ENCODE data around the gene PSTPIP1.

PSTPIP1 gene

DNA sequence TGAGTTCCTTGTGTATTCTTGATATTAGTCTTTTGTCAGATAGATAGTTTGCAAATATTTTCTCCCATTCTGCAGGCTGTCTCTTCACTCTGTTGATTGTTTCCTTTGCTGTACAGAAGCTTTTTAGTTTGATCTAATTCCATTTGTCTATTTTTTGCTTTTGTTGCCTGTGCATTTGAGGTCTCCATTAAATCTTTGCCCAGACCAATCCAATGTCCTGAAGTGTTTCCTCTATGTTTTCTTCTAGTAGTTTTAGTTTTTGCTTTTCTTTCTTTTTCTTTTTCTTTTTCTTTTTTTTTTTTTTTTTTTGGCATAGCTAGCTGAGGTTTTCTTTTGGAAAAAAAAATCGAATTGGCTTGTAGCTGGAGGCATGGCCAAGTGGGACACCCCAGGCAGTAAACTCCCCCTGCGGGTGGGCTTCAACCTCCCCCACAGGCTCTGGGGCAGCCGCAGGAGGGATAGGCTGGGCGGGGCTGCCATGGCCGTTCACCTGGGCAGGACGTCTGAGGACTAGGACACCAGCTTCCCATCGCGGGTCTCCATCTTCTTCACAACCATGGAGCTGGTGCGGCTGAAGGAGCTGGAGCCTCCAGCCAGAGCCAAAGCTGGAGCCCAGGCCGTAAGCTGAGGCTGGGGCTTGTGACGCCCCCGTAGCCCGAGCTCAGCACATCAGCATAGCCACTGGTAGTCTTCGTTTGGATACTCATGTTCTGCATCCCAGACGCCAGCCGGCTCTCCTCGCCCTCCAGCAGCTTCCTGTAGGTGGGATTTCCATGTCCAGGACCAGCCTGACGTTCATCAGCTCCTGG, 16.2 kb upstream of the PSTPIP1 start:
- no peak for DNase-seq (ENCODE audit: low read depth)

DNA sequence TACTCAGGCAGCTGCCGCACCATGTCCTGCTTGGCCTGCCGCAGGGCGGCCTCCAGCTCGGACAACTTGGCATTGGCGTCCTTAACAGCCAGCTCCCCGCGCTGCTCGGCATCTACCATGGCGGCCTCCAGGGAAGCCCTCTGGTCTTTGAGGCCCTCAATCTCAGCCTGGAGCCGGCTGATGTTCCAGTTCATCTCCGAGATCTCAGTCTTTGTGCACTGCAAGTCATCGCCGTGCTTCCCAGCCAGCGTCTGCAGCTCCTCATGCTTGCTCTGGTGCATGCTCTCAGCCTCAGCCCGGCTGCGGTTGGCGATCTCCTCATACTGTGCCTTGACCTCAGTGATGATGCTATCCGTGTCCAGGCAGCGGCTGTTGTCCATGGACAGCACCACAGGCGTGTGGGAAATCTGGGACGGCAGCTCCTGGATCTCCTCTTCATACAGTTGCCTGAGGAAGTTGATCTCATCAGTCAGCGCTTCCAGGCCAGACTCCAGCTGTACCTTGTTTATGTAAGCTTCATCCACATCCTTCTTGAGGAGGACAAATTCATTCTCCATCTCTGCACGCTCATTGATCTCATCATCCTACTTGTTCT, 15.5 kb upstream of the PSTPIP1 start:
- no peak for DNase-seq (ENCODE audit: low read depth)

DNA sequence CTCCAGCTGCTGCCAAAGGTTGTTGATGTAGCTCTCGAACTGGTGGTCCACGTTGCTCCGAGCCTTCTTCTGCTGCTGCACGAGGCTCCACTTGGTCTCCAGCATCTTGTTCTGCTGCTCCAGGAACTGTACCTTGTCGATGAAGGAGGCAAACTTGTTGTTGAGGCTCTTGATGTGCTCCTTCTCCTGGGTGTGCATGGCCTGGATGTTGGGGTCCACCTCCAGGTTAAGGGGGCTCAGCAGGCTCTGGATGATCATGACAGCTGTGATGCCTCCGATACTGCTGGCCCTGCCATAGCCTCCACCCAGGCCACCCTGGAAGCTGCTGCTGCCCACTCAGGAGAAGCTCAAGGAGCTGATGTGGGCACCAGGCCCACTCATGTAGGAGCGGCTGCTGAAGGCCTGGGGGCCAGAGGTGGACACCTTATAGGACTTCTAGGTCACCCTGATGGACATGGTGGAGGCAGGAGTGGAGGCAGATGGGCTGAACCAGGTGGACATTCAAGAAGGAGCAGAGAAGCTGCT, 14.9 kb upstream of the PSTPIP1 start:
- no peak for DNase-seq (ENCODE audit: low read depth)

DNA sequence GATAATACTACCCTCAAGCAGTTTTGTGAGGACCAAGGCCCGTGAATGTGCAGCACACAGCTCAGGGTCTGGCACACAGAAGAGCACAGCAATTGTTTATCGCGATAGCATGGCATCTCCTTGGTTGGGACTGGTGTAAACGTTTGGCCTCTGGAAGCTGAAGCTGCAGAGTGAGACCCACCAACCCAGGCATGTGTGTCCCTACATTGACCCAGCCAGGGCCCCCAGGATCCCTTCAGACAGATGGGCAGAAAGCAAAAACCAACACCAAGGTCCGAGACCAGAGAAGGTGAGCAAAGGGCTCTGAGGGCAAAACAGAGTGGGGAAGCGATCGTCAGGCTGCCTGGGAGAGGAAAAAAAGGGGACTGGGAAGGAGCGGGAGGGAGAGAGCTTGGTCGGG, 12.6 kb upstream of the PSTPIP1 start:
- DNase-seq (ENCODE audit: low read depth), result no peak

DNA sequence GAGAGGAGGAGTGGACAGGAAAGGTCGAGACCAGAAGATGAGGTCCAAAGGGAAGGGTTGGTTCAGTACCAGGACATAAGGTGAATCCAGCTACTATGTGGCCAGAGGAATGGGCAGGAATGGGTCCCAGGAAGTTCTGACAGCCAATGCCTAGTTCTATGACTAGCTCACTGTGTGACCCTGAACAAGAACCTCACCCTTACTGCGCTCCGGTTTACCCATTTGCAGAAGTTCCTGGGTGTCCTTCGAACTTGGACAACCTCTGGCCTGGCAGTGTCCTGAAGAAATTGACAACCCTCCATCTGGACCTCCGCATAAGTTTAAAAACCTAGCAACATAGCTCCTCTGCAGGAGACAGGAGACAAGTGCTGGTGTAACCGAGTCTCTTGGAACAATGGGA, 12.2 kb upstream of the PSTPIP1 start:
- DNase-seq (ENCODE audit: low read depth), result no peak

DNA sequence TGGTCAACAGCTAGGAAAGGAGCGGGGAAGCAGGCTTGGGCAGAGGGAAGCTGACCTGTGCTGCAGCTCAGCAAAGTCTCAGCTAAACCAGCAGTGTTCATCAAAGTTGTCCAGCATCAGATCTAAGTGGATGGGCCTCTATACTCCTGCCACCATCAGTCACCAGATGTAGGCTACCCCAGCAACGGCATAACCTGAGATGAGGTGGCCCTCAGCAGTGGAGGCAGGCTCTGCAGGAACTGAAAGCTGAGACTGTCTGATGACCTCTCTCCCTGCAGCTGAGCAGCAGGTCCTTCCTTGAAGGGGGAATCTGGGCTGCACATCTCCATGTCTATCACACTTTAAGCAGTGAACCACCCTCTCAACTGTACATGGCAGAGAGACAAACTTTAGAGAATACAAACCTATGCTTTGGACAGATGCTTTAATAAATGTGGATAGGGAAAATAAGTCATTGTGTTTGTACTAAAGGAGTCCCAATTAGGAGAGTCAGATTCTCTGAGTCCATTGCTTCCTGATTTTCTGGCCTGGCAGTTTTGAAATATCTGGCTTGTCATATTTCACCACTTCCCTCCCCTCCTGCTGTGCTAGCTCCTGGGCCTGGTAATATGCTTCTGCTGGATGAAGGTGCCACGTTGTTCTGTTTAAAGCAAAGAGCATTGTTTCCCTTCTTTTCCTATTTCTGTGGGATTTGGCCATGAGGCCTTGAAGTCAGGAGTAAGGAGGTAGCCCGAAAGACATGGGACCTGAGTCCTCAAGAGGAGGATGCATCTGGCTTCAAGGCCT, 11.1 kb upstream of the PSTPIP1 start:
- DNase-seq (ENCODE audit: low read depth), result no peak

DNA sequence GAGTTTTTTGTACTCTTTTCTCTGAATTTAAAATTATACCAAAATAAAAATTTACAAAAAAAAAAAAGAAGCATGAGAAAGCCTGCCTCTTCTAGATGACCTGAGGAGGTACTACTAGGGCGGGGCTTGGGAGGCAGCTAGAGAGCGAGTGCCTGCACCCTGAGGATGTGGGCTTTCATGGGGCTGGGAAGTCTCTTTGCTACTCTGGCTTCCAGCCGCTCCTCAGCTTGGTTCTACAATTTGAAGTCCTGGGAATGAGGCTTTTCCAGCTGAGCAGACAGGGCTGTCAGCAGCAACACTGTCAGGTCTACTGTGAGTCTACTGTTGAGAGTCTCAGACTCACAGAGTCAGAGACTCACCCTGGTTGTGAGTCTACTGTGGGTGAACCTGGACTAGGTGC, 8.2 kb upstream of the PSTPIP1 start:
- no peak for DNase-seq (ENCODE audit: low read depth)

DNA sequence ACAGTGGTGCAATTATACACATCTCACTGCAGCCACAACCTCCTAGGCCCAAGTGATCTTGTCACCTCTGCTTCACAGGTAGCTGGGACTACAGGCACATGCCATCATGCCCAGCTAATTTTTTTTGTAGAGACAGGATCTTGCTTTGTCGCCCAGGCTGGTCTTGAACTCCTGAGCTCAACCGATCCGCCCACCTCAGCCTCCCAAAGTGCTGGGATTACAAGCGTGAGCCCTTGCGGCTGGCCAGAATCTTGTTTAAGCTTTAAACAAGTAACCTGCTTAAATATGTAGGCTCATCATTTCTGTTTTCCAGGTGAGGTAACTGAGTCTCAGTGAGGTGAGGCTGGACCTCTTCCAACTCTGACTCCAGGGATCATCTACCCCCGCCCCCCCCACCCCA, 7.7 kb upstream of the PSTPIP1 start:
- no peak for DNase-seq (ENCODE audit: low read depth)

DNA sequence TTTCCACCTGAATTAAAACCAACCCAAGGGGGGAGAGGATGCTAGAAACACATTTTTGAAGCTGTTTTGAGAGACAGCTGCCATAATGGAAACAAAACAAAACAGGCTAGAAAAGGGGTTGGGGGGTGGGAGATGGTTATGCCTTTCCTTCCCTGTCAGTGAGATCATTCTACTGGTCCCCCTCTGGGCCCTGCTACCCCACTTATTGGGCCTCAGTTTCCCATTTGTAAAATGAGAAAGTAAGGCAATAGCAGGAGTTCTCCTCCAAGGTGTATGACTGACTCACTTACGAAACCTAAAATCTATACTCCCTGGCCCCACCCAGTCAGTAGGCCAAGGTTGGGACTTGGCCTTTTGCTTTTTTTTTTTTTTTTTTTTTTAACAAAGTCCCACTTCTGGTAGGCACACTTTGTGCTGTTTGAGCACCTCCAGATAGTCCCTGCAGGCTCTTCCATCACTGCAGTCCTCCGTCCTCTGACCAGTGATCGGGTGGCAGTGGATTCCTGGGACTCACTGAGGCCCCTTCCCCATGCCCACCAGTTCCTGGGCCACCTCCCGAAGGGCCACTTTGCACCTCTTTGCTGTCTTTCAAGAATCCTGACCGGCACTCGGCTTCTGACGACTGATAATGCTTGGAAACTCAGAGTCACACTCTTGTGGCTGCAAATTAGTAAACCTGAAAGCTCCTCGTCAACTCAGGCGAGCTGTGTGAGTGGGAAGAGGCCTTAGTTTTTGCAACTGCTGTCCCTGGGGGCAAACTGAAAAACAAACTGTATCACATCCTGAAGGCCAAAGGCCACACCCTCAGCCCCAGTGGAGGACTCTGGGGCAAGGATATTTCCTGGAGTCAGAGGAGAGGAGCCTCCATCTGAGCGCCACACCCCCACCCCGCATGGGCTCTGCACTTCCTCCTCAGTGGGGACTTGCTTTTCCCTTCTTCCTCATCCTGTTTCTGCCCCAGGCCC, 6.7 kb upstream of the PSTPIP1 start:
- no peak for DNase-seq (ENCODE audit: low read depth)

DNA sequence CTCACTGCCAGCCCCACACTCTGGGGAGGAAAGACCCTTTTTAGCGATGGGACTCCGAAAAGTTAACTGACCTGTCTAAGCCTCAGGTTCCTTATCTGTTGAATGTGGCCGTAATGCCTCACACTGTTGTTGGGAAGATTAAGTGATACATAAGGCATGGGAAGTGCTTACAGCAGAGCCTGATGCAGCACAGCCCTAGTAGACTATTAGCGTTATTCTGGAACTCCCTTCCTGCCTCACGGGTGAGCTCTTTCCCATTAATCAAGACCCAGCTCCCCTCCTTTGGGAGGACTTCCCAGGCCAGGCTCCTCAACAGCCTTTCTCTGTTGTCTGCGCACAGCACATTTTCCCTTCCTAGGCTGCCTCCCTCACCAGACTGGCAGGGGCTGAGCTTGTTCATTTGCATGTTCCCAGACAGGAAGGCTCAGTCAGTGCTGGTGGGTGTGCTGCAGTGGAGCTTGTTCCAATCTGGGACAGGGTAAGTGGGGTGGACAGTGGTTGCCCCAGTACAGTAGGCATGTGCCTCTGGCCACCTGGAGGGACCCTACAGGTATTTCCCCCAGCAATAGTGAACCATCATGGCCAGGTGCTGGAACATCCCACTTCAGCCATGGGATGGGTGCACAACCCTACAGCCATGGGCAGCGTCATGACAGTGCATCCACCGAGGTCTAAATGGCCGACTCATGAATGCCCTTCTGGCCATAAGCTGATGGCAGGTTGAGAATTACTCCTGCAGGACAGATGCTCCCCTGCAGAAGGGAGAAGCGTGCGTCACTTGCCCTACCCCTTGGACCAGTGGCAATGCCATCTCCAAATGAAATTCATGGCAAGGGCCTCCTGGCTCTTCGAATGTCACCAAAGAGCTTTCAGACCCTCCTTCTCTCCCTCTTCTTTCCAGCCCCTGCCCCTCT, 5.8 kb upstream of the PSTPIP1 start:
- DNase-seq (ENCODE audit: low read depth), result no peak

DNA sequence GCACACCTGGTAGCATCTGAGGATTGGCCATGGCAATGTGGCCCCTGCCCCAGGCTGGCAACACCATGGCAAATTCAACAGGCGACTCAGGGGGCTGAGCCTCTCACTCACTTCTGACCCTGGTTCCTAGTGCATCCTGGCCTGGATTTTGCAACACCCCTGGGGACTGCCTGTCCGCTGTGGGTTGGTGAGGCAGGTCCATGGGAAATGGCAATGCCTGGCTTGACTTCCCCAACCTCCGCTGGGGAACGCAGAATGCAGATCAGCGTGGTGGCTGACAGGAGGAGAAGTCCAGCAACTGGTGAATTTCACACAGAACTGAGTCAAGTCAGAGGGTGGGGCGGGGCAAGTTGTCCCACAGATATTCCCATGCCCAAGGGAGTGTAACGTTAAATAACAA, 3.9 kb upstream of the PSTPIP1 start:
- no peak for DNase-seq (ENCODE audit: low read depth)

DNA sequence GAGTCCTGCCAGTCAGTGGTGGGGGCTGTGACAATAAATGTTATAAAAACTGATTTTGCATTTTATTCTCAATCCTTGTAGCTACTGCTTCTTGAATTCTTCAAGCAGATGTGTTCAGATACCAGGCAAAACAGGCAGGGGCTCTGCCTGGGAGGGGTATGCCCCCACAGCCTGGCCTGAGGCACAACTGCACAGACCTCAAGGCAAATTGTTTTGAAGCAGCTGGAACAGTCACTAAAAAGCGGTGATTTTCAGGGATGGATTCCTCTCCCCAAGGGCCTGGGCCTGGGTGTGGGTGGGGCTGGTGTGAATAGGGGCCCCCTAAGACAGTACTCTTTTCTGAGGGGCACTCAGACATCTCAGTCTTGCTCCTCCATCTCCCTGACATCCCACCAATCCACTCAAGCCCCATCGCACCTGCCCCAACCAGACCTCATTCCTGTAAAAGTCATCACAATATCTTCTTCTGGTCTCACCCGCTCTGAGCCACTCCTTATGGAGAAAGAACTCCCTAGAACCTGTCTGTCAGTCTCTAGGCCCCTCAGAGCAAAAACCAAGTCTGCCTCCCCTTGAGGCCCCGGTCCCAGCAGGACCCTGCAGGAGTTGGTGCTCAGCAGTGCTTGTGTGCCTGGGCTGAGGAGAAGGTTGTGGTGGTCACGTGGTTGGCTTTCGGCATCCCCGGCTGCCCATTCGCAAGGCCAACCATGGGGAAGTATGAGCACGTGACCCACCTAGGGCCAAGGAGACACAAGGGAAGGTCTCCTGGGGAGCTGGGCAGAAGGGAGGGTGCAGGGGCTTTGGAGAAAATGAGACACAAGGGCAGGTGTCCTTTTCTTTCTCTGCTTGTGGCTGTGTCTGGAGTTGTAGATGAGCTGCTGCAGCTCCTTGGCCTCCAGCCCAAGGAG, 2.9 kb upstream of the PSTPIP1 start:
- no peak for DNase-seq (ENCODE audit: low read depth)

DNA sequence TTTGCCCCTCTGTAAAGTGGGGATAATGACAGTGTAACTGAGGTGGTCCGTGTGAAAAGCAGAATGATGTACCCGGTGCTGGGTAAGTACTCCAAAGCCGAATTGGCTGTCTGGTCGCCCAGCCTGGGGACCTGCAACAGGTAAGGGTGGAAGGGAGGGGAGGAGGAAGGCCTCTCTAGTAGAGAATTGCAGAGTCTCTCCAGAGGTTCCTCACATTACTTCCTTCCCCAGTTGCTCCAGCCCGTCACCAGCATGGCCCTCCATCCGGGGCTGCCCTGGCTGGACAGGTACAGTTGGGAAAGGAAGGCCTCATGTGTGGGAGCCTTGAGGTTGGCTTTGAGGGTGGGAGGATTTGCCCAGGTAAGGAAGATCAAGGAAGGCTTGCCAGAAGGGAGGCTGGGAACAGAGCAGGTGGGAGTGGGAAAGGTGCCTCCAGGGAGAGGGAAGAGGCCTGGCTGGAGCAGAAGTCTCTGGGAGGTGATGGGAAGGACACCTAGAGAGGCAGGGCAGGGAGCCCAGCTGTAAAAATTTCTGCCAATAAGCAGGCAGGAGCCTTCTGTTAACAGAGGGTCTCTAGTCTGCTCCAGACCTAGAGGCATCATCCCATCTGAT, 1.7 kb upstream of the PSTPIP1 start:
- DNase-seq (ENCODE audit: low read depth), result no peak

DNA sequence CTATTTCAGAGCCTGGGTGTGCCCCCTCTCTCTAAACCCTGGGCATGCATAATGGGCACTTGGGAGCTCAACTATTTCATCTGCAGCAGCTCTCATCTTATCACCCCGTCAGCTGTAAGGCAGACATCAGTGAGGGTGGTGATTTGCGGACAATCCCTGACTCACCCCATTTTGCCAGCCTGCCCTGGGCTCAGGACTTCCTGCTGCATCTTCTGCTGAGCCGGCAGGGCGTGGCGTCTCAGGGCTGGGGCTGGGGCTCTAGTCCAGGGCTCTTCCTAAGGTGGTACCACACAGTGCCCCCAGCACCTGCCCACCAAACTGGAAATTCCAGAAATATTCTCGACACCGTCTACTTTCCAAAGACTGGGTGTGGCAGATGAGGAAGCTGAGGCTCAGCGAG, 925 bp upstream of the PSTPIP1 start:
- DNase-seq (ENCODE audit: low read depth), result peak; percentile 16

DNA sequence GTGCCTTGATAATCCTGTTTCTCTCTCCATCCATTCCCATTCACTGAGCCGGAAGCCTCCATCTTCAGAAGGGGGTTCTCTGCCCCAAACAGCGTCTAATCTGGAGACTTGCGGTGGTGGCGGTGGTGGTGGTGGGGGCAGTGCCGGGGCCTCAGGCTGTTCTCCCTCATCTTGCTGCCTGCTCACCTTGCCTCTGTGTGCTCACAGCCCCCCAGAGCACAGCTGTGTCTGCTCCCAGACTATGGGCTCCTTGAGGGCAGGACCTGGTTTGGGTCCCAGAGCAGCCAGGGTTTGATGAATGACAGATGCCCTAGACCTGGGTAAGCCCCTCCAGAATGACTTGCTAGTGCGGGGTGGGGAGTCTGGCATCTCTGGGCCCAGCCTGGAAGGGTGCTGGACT, 430 bp upstream of the PSTPIP1 start:
- no peak for DNase-seq (ENCODE audit: low read depth)

DNA sequence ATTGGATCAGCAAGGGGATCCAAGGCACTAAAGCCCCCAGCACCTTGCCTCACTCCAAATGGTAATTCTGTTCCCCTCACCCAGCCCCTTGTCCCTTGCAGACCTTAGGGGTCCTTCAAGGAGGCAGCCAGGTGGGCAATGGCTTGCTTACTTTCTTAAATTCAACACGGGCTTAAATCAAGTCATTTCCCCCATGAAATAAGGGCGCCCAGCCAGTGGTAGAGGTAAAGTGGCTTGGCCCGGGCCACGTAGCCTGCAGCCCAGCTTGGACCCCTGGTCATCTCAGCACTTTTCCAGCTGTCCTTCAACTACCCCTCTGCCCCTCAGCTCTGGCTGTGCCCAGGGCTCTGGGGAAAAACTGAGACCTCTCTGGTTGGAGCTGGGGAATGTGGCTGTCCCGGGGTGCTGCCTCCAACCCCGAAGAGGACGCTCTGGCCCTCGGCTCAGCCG, 1.2 kb downstream of the PSTPIP1 start:
- no peak for DNase-seq (ENCODE audit: low read depth)

DNA sequence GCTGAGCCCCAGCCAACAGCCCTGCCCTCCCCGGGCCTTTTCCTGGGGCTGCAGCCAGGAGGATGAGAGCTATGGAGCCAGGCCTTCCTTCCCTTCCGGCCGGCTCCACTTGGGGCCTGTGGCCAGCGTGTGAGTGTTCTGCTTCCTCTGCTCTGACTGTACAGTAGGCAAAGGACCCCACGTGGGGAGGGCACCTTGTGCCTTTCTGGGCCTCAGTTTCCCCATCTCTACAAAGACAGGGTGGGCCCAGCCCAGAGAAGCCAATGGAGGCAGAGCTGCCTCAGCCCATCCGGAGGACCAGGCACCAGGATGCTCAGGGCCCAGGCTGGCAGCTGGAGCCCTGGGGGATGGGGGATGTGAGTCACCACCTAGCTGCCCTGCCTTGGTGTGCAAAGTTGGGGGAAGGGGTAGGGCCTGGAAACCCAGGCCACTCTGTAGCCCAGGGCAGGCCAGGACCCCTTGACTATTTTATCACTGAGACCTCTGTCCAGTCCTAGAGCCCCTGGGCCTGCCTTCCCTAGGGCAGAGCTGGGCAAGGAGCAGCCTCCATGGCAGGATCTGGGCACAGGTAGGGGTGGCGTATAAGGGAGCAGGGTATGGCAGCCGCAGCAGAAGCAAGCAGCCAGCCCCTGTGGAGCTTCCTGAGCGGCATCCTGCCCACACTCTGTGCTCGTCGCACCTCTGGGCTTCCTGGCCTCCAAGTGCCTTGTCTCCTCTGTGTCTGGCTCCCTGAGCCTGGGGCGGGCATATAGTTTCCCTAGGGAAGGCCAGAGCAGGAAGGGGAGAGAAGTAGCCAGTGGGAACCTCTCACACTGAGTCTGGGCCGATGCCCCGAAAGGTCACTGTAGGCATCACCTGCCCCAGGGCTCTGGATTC, 1.8 kb downstream of the PSTPIP1 start:
- DNase-seq (ENCODE audit: low read depth), result peak; percentile 30

DNA sequence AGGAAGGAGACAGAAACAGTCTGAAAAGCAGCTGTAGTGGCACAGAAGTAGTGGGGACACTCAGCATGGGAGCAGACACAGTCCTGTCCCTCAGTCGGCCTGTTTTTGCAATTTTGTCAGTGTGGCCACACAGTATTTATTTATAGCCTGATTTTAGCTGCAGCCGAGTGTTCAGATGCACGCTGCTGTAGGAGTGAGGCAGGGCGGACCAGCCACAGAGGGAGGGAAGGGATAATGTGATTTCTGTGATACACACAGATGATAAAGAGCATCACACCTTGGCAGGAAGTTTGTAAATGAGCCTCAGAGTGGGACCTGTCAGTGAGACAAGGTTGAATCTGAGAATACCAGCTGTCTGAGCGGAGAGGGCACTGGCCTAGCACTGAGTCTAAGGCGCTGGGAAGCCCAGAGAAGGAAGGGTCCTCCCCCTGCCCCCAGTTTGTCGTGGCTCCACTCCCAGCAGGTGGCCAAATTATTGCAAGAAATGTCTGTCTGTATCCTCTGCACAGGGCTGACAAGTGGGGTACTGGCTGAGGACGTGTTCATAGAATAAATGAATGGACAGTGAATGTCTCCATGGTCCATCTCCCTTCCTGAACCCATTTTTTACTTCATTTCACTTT, 3.8 kb downstream of the PSTPIP1 start:
- DNase-seq (ENCODE audit: low read depth), result no peak
